Uterus (tissue), 4 donors: ENCODE results near the gene VRTN. TPM values are rescaled to one million over a fixed set of nuclear protein-coding genes. Genes with fewer than 3 reads are reported as not detected.
"Not testable (repeated sequence)": the region's sequence is repeated elsewhere in the genome, so short reads cannot be mapped to it uniquely, and the experiment has no call there.

Experiments
- DNase-seq, 2 donors: peaks; one replicate each; pipeline ENCODE4 v3.0.0-alpha.2; 2019 to 2020
- H3K27ac ChIP-seq, 2 donors: fragments of 200-600 bp; sonication (generic); 1 replicate in 1 of 2; 2 replicates in 1 of 2; pipeline ENCODE4 v1.5.1; 2016 to 2018
- H3K27me3 ChIP-seq, 2 donors: fragments of 200-600 bp; sonication (generic); one replicate each; pipeline ENCODE4 v1.5.1; 2018 to 2019; ENCODE audit warnings: control low read depth in 1 of 2
- H3K36me3 ChIP-seq, 2 donors: fragments of 200-600 bp; sonication (generic); one replicate each; pipeline ENCODE4 v1.5.1; 2019; ENCODE audit warnings: control low read depth in 1 of 2
- H3K4me1 ChIP-seq, 2 donors: fragments of 200-600 bp; sonication (generic); one replicate each; pipeline ENCODE4 v1.5.1; 2018 to 2019; ENCODE audit warnings: control low read depth in 1 of 2
- H3K4me3 ChIP-seq, 2 donors: fragments of 200-600 bp; sonication (generic); 1 replicate in 1 of 2; 2 replicates in 1 of 2; pipeline ENCODE4 v1.5.1; 2018 to 2019; ENCODE audit warnings: mild to moderate bottlenecking in 1 of 2
- H3K9me3 ChIP-seq, 2 donors: fragments of 200-600 bp; sonication (generic); one replicate each; pipeline ENCODE4 v1.5.1; 2019; ENCODE audit warnings: control low read depth in 1 of 2
- POLR2A ChIP-seq, 2 donors: fragments of 450-650 bp; IDR thresholded peaks; one replicate each; pipeline ENCODE4 v1.6.1; 2016; ENCODE audit warnings: antibody characterized with exemption in 2 of 2, mild to moderate bottlenecking in 1 of 2, moderate library complexity in 1 of 2
- intact Hi-C: fragments of 100-400 bp; cut with DNase I; formaldehyde crosslinking; loops from one replicate; pipeline ENCODE4 v1.15.1; 2023; ENCODE audit warnings: low total_unique reads
- total RNA-seq, 4 donors: library from RNA; depleted of rRNA in 3 of 4; stranded (reverse); fragments of >200 nt in 3 of 4; gene quantifications; one replicate each; pipeline versions ENCODE4 v1.1.0 to v1.2.4, GENCODE V29; 2014 to 2023
- TF ChIP-seq, protein P1 (sequence below), 4 experiments: fragments of 200-600 bp in 2 of 4; fragments of 450-650 bp in 2 of 4; sonication (generic) in 2 of 4; IDR thresholded peaks; one replicate each; pipeline ENCODE4 v1.5.1; 2016 to 2019; ENCODE audit warnings: antibody characterized with exemption in 4 of 4, mild to moderate bottlenecking in 2 of 4, moderate library complexity in 1 of 4
- donor health status: DM: yes; HTN: yes; CAD: no.

VRTN gene
- total RNA-seq, 4 donors from 2014 or later = 0.21 TPM; not detected in 3

DNA sequence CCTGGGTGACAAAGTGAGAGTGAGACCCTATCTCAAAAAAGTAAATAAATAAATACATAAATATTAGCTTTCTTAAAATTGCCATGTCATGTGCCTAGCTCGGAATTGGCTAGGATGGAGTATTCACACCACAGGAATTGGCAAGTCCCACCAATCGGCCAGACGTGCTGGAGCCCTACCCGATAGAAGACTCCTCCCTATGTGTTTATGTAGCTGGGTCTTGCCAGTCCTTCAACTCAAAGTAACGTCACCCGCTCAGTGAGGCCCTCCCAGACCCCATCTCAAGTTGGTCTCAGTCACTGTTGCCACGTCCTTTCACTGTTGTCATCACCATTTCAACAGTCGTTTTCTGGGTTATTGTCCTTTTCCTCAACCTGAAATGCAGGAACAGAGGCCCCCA lies 20.2 kb downstream of the VRTN start:
- no peak for DNase-seq
- H3K27me3 ChIP-seq = no peaks in the 10 kb centered on the region
- no peaks in the 10 kb centered on the region for H3K36me3 ChIP-seq
- H3K4me1 ChIP-seq = no peaks in the 10 kb centered on the region
- no peaks in the 10 kb centered on the region for H3K9me3 ChIP-seq
- intact Hi-C loops = no loop called here
- no peak overlapping the region for H3K4me3 ChIP-seq
- TF ChIP-seq, protein P1, sequence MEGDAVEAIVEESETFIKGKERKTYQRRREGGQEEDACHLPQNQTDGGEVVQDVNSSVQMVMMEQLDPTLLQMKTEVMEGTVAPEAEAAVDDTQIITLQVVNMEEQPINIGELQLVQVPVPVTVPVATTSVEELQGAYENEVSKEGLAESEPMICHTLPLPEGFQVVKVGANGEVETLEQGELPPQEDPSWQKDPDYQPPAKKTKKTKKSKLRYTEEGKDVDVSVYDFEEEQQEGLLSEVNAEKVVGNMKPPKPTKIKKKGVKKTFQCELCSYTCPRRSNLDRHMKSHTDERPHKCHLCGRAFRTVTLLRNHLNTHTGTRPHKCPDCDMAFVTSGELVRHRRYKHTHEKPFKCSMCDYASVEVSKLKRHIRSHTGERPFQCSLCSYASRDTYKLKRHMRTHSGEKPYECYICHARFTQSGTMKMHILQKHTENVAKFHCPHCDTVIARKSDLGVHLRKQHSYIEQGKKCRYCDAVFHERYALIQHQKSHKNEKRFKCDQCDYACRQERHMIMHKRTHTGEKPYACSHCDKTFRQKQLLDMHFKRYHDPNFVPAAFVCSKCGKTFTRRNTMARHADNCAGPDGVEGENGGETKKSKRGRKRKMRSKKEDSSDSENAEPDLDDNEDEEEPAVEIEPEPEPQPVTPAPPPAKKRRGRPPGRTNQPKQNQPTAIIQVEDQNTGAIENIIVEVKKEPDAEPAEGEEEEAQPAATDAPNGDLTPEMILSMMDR (IDR thresholded peaks at IDR 0.05) = no peak
- TF ChIP-seq POLR2A (IDR thresholded peaks at IDR 0.05) = no peak
- H3K27ac ChIP-seq = no peak overlapping the region

DNA sequence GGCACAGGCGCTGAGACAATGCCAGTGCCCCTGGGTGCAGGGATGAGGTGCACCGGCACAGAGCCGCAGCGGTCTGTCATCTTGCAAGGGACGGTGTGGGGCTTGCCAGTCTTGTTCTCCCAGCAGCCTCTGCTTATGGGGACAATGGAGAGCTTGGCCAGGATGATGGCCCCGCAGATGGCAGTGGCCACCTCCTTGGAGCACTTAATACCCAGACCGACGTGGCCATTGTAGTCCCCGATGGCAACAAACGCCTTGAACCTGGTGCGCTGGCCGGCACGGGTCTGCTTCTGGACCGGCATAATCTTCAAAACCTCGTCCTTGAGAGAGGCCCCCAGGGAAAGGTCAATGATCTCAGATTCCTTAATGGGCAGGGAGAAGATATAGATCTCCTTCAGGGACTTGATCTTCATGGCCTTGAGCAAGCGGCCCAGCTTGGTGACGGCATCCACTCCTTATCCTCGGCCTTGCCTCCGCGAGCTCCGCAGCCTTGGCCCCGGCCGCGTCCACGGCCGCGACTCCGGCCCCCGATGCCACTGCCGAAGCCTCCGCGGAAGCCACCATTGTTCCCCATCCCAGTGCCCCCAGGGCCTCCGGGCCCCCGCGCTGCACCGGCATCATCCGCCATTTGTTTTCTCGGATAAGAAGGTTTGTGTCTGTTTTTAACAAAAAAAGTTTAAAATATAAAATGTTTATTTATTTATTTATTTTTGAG lies 29.9 kb downstream of the VRTN start:
- no peak for DNase-seq
- H3K4me1 ChIP-seq = no peaks in the 10 kb centered on the region
- intact Hi-C loops = no loop called here
- no peak overlapping the region for H3K4me3 ChIP-seq
- no peak for TF ChIP-seq POLR2A (IDR thresholded peaks at IDR 0.05)
- TF ChIP-seq, protein P1 (IDR thresholded peaks at IDR 0.05) = no peak
- H3K36me3 ChIP-seq = no peaks in the 10 kb centered on the region
- H3K27ac ChIP-seq = no peak overlapping the region
- no peaks in the 10 kb centered on the region for H3K27me3 ChIP-seq
- H3K9me3 ChIP-seq = no peaks in the 10 kb centered on the region

DNA sequence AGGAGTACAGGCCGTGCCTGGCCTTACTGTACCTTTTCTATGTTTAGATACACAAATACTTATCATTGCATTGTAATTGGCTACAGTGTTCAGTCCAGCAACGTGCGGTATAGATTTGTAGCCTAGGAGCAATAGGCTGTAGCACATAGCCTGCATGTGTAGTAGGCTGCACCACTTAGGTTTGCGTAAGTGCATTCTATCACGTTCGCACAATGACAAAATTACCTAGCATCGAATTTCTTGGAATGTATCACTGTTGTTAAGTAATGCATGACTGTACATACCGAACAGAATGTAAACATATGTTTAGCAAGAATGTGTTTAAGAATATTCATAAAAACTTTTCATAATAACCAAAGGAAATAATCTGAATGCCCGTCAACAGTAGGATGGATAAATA lies 31.9 kb downstream of the VRTN start:
- TF ChIP-seq POLR2A (IDR thresholded peaks at IDR 0.05) = no peak
- TF ChIP-seq, protein P1 (IDR thresholded peaks at IDR 0.05) = no peak
- Histone ChIP-seq H3K36me3 (no peaks in the 10 kb centered on the region), H3K27me3 (no peaks in the 10 kb centered on the region), H3K4me1 (no peaks in the 10 kb centered on the region), H3K9me3 (no peaks in the 10 kb centered on the region), H3K4me3 (no peak overlapping the region), H3K27ac (no peak overlapping the region)
- intact Hi-C loops = no loop called here
- no peak for DNase-seq

DNA sequence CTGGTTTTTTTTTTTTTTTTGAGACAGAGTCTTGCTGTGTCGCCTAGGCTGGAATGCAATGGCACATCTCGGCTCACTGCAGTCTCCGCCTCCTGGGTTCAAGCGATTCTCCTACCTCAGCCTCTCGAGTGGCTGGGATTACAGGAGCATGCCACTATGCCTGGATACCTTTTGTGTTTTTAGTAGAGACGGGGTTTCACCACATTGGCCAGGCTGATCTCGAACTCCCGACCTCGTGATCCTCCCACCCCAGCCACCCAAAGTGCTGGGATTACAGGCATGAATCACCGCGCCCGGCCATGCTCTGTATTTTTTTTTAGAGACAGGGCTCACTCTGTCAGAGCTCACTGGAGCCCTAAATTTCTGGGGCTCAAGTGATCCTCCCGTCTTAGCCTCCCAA lies 32.6 kb downstream of the VRTN start:
- Histone ChIP-seq H3K9me3 (no peaks in the 10 kb centered on the region), H3K27ac (no peak overlapping the region), H3K27me3 (no peaks in the 10 kb centered on the region), H3K4me1 (no peaks in the 10 kb centered on the region), H3K4me3 (no peak overlapping the region), H3K36me3 (no peaks in the 10 kb centered on the region)
- intact Hi-C loops = no loop called here
- TF ChIP-seq POLR2A (IDR thresholded peaks at IDR 0.05) = no peak
- TF ChIP-seq, protein P1 (IDR thresholded peaks at IDR 0.05) = no peak
- DNase-seq = no peak

DNA sequence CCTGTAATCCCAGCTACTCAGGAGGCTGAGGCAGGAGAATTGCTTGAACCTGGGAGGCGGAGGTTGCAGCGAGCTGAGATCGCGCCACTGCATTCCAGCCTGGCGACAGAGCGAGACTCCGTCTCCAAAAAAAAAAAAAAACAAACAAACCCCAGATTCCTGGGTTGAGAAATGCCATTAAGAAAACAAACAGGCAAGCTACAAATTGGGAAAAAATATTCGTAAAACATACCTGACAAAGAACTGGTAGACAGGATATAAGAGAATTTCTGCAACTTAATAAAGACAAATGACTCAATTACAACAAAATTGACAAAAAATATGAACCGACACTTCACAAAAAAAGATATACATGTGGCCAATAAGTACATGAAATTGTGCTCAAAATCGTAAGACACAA lies 33.3 kb downstream of the VRTN start:
- DNase-seq, H3K4me1 ChIP-seq, H3K4me3 ChIP-seq, H3K9me3 ChIP-seq, H3K27ac ChIP-seq, intact Hi-C loops, H3K36me3 ChIP-seq, H3K27me3 ChIP-seq: not testable (repeated sequence)

DNA sequence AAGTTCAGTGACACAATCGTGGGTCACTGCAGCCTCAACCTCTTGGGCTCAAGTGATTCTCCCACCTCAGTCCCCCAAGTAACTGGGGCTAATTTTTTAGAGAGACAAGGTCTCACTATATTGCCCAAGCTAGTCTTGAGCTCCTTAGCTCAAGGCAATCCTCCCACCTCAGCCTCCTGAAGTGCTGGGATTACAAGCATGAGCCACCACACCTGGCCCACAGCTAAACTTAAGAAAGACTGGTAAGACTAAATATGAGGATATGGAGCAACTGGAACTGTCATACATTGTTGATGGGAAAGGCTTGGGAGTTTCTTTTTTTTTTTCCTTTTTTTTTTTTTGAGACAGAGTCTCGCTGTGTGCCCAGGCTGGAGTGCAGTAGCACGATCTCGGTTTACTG lies 34.0 kb downstream of the VRTN start:
- DNase-seq = no peak
- TF ChIP-seq POLR2A (IDR thresholded peaks at IDR 0.05) = no peak
- TF ChIP-seq, protein P1 (IDR thresholded peaks at IDR 0.05) = no peak
- Histone ChIP-seq H3K4me3 (no peak overlapping the region), H3K27me3 (no peaks in the 10 kb centered on the region), H3K9me3 (no peaks in the 10 kb centered on the region), H3K27ac (no peak overlapping the region), H3K4me1 (no peaks in the 10 kb centered on the region), H3K36me3 (no peaks in the 10 kb centered on the region)
- intact Hi-C loops = no loop called here
